ENCODE data around the gene DSCAML1. TPM values are rescaled to one million over a fixed set of nuclear protein-coding genes. Genes with fewer than 3 reads are reported as not detected.
"Not testable (repeated sequence)": the region's sequence is repeated elsewhere in the genome, so short reads cannot be mapped to it uniquely, and the experiment has no call there.

Gene DSCAML1
- total RNA-seq, 2 donors from 2014 or later, result 2.5 to 5.0 TPM

DNA sequence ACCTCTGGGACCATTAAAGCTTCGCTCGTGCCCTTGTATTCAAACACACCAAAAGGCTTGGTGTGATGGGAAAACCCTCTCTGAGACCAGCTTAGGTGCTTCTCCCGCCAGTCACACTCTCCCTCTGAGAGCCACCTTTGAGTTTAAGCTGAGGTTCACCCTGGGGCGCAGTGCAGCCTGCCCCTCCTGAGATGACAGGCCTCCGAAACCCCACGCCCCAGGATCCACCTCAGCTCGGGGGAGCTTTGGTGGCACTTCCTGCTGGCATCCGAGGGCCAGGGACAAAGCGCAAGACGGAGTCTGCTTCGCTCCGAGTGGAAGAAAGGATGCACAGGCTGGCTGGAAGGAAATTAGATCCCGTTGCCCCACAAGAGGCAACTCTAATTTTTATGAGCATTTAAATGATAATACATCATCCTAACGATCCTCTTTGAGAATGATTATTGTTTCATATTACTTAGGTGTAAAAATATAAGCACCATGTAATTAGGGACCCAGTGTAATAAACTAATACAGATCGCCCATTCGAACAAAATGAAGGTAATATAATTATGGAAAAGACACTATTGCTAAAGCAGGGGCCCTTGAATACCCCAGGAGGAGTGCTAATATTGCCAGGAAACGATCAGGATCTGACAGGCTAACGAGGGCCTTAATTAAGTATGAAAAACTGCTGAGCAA lies 334.7 kb downstream of the DSCAML1 start:
- Mint-ChIP-seq H3K9me3 (no peaks in the 10 kb centered on the region), H3K27ac (no peak overlapping the region), H3K36me3 (no peaks in the 10 kb centered on the region)
- no peak for ATAC-seq
- no peak for DNase-seq (ENCODE audit: low spot score in 2 of 2)

- DNase-seq (ENCODE audit: low spot score in 2 of 2), result no peak
- H3K9me3 Mint-ChIP-seq, result no peaks in the 10 kb centered on the region
- H3K27ac Mint-ChIP-seq, result no peak overlapping the region
- no peak for ATAC-seq
- H3K36me3 Mint-ChIP-seq, result no peaks in the 10 kb centered on the region
These were observed 335.4 kb downstream of the DSCAML1 start for GRCh38 chr11:117461396-117462182.

GRCh38 chr11:117459979-117460300 lies 337.1 kb downstream of the DSCAML1 start:
- Mint-ChIP-seq H3K36me3 (peaks cover 0 to 2% of the 10 kb centered on the region in 2 donors), H3K9me3 (peaks cover 0 to 3% of the 10 kb centered on the region in 2 donors), H3K27ac (peak overlapping the region in 1 of 2 donors; percentile 44)
- ATAC-seq (no peak), DNase-seq (ENCODE audit: low spot score in 2 of 2) (no peak)

- ATAC-seq, result no peak
- H3K27ac Mint-ChIP-seq, result peak overlapping the region; percentile 7 to 44
- peaks cover 3 to 8% of the 10 kb centered on the region in 2 donors for H3K36me3 Mint-ChIP-seq
- DNase-seq (ENCODE audit: low spot score in 2 of 2), result no peak
- H3K9me3 Mint-ChIP-seq, result peaks cover 3 to 7% of the 10 kb centered on the region in 2 donors
These were observed 337.7 kb downstream of the DSCAML1 start for GRCh38 chr11:117459123-117459978.

DNA sequence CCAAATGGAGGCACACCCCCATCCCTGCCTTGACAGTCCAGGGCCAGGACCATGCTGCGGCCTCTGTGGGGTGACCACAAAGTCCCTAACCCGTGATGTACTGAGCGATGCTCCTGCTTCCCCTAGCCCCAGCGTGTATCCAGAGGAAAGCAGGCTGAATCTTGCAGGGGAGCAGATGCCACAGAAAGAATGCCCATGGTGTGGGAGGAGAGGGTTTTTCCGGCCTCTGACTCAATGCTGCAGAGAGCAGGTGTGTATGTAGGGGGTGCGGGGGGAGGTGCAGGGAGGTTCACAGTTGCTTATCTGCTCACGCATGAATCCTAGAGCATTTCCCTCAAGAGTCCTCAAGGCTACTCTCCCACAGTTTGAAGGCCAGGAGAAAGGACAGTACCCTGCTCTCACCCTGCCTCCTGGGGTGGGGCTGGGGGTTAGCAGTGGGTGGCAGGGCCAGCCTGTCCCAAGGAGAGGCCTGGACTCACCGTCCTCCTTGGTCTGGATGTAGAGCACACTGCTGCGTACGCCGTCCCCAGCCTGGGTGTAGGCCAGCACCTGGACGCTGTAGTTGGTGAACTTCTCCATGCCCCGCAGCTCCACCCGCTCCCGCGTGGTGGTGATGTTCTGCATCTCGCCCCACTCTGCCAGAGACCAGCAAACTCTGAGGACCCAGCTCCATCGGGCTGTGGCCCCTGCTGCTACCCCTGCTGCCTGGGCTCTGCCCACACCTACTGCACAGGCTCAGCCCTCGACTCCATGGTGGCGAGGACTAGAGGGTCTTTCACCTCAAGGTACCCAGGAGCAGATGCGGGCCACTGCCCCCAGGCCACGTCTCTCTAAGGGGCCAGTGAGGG lies 338.5 kb downstream of the DSCAML1 start:
- Mint-ChIP-seq H3K9me3 (peaks cover 8 to 11% of the 10 kb centered on the region in 2 donors), H3K27ac (peak overlapping the region in 1 of 2 donors; percentile 63), H3K36me3 (peaks cover 9 to 14% of the 10 kb centered on the region in 2 donors)
- ATAC-seq (peak in 1 of 2 donors; percentile 50), DNase-seq (ENCODE audit: low spot score in 2 of 2) (no peak)

GRCh38 chr11:117457835-117458234 lies 339.2 kb downstream of the DSCAML1 start:
- peaks cover 8 to 11% of the 10 kb centered on the region in 2 donors for H3K9me3 Mint-ChIP-seq
- ATAC-seq (no peak), DNase-seq (ENCODE audit: low spot score in 2 of 2) (no peak)
- H3K27ac Mint-ChIP-seq, result peak overlapping the region in 1 of 2 donors; percentile 63
- peaks cover 9 to 14% of the 10 kb centered on the region in 2 donors for H3K36me3 Mint-ChIP-seq

DNA sequence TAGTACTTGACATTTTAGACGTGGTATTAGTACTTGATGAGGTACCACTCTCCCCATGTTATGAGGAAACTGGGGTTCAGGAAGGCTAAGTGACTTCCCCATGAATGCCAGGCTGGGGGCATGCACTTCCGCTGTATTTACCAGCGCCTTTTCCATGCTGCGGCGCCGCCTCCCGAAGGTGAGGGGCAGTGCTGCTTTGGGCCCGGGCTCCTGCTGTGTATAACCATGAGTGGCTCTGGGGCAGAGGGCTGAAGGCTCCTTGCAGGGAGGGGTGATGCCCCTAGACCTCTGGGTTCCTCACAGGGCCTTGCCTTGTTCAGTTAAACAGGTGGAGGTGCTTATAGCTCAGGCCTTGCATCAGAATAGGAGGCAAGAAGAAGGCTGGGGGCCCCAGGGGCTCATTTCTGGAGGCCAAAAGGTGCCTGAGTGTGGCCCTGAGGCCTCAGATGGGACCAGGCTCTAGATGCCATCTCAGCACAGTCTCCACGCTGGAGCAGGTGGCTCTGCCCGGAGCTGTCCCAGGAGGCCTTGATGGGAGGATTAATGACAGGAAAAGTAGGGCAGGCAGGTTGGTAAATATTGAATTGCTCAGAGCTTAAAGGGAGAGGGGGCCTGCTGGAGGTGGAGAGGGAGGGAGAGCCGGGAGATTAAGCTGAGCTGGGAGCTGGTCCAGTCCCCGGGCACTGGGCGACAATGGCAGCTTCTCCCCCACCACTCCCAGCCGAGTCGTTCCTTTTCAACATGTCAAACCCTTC lies 339.8 kb downstream of the DSCAML1 start:
- no peak for ATAC-seq
- DNase-seq (ENCODE audit: low spot score in 2 of 2), result no peak
- Mint-ChIP-seq H3K36me3 (peaks cover 9 to 14% of the 10 kb centered on the region in 2 donors), H3K27ac (no peak overlapping the region), H3K9me3 (peaks cover 8 to 11% of the 10 kb centered on the region in 2 donors)

- Mint-ChIP-seq H3K9me3 (peaks cover 8 to 11% of the 10 kb centered on the region in 2 donors), H3K36me3 (peaks cover 9 to 14% of the 10 kb centered on the region in 2 donors)
- H3K27ac Mint-ChIP-seq; DNase-seq (ENCODE audit: low spot score in 2 of 2): not testable (repeated sequence)
- ATAC-seq, result peak in 1 of 2 donors; percentile 3
These were observed 340.3 kb downstream of the DSCAML1 start for GRCh38 chr11:117456721-117457029.

GRCh38 chr11:117456027-117456720 lies 340.8 kb downstream of the DSCAML1 start:
- H3K36me3 Mint-ChIP-seq, result peaks cover 9 to 14% of the 10 kb centered on the region in 2 donors
- DNase-seq (ENCODE audit: low spot score in 2 of 2) (no peak), ATAC-seq (peak; percentile 84 to 95)
- H3K9me3 Mint-ChIP-seq, result peaks cover 8 to 11% of the 10 kb centered on the region in 2 donors
- H3K27ac Mint-ChIP-seq, result no peak overlapping the region

- no peak overlapping the region for H3K27ac Mint-ChIP-seq
- ATAC-seq (no peak), DNase-seq (ENCODE audit: low spot score in 2 of 2) (no peak)
- H3K9me3 Mint-ChIP-seq, result peaks cover 8 to 11% of the 10 kb centered on the region in 2 donors
- peaks cover 9 to 14% of the 10 kb centered on the region in 2 donors for H3K36me3 Mint-ChIP-seq
These were observed 342.5 kb downstream of the DSCAML1 start for GRCh38 chr11:117454564-117454917.

- no peak overlapping the region for H3K27ac Mint-ChIP-seq
- DNase-seq (ENCODE audit: low spot score in 2 of 2) (no peak), ATAC-seq (no peak)
- peaks cover 9 to 14% of the 10 kb centered on the region in 2 donors for H3K36me3 Mint-ChIP-seq
- H3K9me3 Mint-ChIP-seq, result peaks cover 8 to 11% of the 10 kb centered on the region in 2 donors
These were observed 343.0 kb downstream of the DSCAML1 start for GRCh38 chr11:117453886-117454563.

GRCh38 chr11:117449111-117449693 lies 347.8 kb downstream of the DSCAML1 start:
- Mint-ChIP-seq H3K36me3 (peaks cover 5% of the 10 kb centered on the region in 2 donors), H3K27ac (no peak overlapping the region), H3K9me3 (peaks cover 3% of the 10 kb centered on the region in 2 donors)
- DNase-seq (ENCODE audit: low spot score in 2 of 2), result no peak
- ATAC-seq, result no peak

DNA sequence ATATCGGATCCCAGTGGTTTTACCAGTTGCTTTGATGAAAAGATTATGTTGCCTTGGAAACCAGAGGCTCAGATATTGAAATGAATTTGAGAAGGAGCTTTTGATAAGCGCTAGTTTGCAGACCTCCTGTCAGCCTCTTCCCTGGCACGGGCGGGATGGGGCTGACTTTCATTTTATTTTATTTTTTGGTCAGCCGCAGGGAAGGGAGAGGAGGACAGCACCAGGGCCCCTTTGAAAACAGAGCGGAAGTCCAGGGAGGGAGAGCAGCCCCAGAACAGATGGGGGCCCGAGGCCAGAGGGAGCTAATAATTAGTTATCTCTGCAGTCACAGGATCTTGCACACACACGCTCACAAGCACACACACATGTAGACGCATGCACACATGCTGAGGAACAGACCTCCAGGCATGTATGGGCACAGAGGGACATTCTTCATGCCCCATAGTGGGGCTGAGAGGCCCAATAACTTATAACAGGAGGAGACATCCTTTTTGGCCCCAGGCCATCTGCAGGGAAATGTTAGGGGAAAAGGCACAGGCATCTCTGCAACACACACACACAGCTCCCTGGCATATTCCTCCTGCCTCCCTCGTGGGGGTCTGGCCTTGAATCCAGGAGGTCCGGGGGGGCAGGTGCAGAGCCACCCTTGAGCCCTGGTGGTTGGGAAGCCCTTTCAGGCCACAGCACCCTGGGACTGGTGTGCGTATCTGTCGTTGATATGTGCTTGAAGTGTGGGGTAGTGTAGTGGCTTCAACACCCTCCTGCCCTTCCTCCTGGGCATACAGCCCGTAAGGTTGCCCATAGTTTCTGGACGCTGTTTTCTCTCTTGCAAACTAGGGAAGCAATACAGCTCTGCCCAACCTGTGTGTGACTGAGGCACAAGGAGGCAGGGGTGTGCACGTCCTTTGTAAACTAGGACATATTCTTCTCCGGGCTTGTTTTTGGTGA lies 352.0 kb downstream of the DSCAML1 start:
- DNase-seq (ENCODE audit: low spot score in 2 of 2) (no peak), ATAC-seq (no peak)

More for the DNA sequence above, 352.0 kb downstream of the DSCAML1 start:
- H3K36me3 Mint-ChIP-seq, result no peaks in the 10 kb centered on the region
- H3K27ac Mint-ChIP-seq, result no peak overlapping the region
- peaks cover 0 to 4% of the 10 kb centered on the region in 2 donors for H3K9me3 Mint-ChIP-seq

All from activated naive CD4-positive, alpha-beta T cell treated with anti-CD3 and anti-CD28 coated beads, Interleukin-2, amount 50 U/mL, for 72 hours (primary cell).